ENCODE results near the gene GPR32. TPM values are rescaled to one million over a fixed set of nuclear protein-coding genes. Genes with fewer than 3 reads are reported as not detected.
"Not testable (repeated sequence)": the region's sequence is repeated elsewhere in the genome, so short reads cannot be mapped to it uniquely, and the experiment has no call there.

The GPR32 gene
- total and polyA plus RNA-seq, 4 donors, result not detected

DNA sequence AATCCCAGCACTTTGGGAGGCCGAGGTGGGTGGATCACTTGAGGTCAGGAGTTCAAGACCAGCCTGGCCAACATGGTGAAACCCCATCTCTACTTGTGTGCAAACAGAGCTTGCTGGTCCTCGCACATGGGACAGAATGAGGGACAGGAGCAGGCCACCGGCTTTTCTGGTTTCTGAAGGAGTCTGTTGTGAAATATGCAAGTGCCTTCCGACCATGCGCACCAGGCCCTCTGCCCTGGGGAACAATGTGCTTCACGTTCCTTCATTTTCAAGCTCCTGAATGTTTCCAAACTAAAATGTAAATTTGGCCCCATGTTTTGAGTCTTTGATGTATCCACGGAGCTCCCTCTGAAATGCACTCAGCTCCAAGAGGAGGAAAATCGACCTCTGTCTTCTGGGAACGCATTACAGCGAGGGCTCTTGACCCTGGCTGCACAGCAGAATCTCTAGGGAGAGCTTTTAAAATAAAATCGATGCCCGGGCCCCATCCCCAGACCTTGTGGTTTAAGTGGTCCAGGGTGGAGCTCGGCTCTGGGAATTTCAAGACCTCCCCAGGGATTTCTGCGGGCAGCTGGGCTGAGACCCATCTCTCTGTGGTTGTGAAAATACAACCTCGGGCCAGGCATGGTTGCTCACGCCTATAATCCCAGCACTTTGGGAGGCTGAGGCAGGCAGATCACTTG lies 10.6 kb downstream of the GPR32 start:
- no peaks in the 10 kb centered on the region for H3K4me1 ChIP-seq (ENCODE audit: control insufficient read depth in 1 of 2, insufficient read depth in 2 of 2, low read length in 2 of 2)
- H3K36me3 ChIP-seq (ENCODE audit: control insufficient read depth in 1 of 2, insufficient read depth in 2 of 2, low read length in 1 of 2), result no peaks in the 10 kb centered on the region
- intact Hi-C loops (cut with DNase I), result loop anchor here in 1 of 2 donors (5.0 kb wide), 1 partner anchor 424 kb away; no protein-coding TSS in a partner anchor
- DNase-seq (no peak), ATAC-seq (ENCODE audit: low FRiP score) (no peak)
- no peak overlapping the region for H3K4me3 ChIP-seq (ENCODE audit: low read length in 2 of 2)
- H3K9me3 ChIP-seq (ENCODE audit: control insufficient read depth, low read length), result no peaks in the 10 kb centered on the region
- H3K27ac ChIP-seq (ENCODE audit: low read depth in 1 of 2, low read length in 2 of 2), result no peak overlapping the region
- H3K27me3 ChIP-seq (ENCODE audit: control insufficient read depth in 1 of 2, insufficient read depth in 2 of 2, low read length in 1 of 2), result no peaks in the 10 kb centered on the region
- WGBS, 2 donors, result 49% methylated on average over 16 of the region's 16 CpGs

DNA sequence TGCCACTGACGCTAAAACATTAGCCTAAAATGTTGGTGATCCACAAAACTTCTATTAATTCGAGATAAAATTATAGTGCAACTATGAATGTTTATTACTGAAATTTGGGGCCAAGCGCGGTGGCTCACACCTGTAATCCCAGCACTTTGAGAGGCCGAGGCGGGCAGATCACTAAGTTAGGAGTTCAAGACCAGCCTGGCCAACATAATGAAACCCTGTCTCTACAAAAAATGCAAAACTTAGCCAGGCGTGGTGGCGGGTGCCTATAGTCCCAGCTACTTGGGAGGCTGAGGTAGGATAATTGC lies 13.5 kb downstream of the GPR32 start:
- not testable (repeated sequence) for ATAC-seq (ENCODE audit: low FRiP score); H3K4me3 ChIP-seq (ENCODE audit: low read length in 2 of 2); H3K27ac ChIP-seq (ENCODE audit: low read depth in 1 of 2, low read length in 2 of 2); H3K4me1 ChIP-seq (ENCODE audit: control insufficient read depth in 1 of 2, insufficient read depth in 2 of 2, low read length in 2 of 2); H3K27me3 ChIP-seq (ENCODE audit: control insufficient read depth in 1 of 2, insufficient read depth in 2 of 2, low read length in 1 of 2); H3K36me3 ChIP-seq (ENCODE audit: control insufficient read depth in 1 of 2, insufficient read depth in 2 of 2, low read length in 1 of 2); DNase-seq; H3K9me3 ChIP-seq (ENCODE audit: control insufficient read depth, low read length)
- 33 to 37% methylated on average over 8 of the region's 8 CpGs for WGBS, 2 donors
- intact Hi-C loops (cut with DNase I), result loop anchor here (1.0 to 5.0 kb wide), 2 partner anchors 426 kb away; no protein-coding TSS in a partner anchor

DNA sequence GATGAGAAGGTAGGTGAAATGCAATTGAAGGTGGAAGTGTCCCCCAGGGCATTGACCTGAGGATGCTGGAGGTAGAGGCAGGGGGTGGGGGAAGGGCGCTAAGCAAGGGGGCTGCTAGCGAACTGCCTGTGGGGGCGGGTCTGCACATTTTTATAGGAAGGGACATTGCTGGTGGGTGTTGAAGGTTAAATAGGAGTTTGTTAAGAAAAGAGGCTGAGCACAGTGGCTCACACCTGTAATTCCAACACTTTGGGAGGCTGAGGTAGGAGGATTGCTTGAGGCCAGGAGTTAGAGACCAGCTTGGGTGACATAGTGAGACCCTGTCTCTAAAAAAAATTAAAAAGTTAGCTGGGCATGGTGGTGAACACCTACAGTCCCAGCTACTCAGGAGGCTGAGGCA lies 14.4 kb downstream of the GPR32 start:
- H3K27ac ChIP-seq (ENCODE audit: low read depth in 1 of 2, low read length in 2 of 2), result no peak overlapping the region
- no peaks in the 10 kb centered on the region for H3K36me3 ChIP-seq (ENCODE audit: control insufficient read depth in 1 of 2, insufficient read depth in 2 of 2, low read length in 1 of 2)
- DNase-seq, result no peak
- no peak overlapping the region for H3K4me3 ChIP-seq (ENCODE audit: low read length in 2 of 2)
- intact Hi-C loops (cut with DNase I), result loop anchor here in 1 of 2 donors (5.0 kb wide), 1 partner anchor 427 kb away; no protein-coding TSS in a partner anchor
- 93 to 98% methylated on average over 3 of the region's 3 CpGs for WGBS, 2 donors
- H3K4me1 ChIP-seq (ENCODE audit: control insufficient read depth in 1 of 2, insufficient read depth in 2 of 2, low read length in 2 of 2), result no peaks in the 10 kb centered on the region
- no peaks in the 10 kb centered on the region for H3K9me3 ChIP-seq (ENCODE audit: control insufficient read depth, low read length)
- no peaks in the 10 kb centered on the region for H3K27me3 ChIP-seq (ENCODE audit: control insufficient read depth in 1 of 2, insufficient read depth in 2 of 2, low read length in 1 of 2)
- ATAC-seq (ENCODE audit: low FRiP score), result no peak

DNA sequence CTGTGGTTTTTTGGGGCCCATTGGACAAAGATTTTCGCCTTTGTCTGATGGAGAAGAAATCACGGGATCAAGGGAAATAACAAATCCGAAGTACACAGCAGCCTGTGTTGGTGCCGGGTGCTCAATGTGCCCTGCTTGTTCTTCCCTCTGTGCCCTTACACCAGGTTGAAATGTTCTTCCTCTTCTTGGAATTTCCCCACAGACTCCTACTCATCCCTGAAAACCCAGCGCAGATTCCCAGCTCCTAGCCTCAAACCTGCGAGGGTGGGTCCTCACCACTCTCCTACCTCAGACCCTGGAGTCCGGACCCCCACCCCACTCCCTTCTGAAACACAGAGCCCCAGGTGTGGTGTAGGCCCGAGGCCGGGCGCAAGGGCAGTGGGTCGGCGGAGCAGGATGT lies 15.1 kb downstream of the GPR32 start:
- intact Hi-C loops (cut with DNase I), result no loop called here
- 86 to 88% methylated on average over 12 of the region's 12 CpGs for WGBS, 2 donors

DNA sequence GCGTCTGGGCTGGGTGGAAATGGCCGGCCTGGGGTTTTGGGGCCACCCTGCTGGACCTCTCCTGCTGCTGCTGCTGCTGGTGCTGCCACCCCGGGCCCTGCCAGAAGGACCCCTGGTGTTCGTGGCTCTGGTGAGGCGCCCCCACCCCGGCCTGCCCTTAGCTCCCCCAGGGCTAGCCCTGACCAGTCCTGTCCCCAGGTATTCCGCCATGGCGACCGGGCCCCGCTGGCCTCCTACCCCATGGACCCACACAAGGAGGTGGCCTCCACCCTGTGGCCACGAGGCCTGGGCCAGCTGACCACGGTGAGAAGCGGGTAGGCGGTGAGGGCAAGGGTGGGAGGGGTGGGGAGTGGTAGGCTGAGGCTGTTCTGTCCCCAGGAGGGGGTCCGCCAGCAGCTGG lies 20.1 kb downstream of the GPR32 start, which contains the start of gene ACP4:
TSS of gene ACP4 (plus strand) at position 20 of the 400 bp plus-strand sequence. CDS start at position 20, 0 bp downstream.
- Histone ChIP-seq H3K36me3 (ENCODE audit: control insufficient read depth in 1 of 2, insufficient read depth in 2 of 2, low read length in 1 of 2) (no peaks in the 10 kb centered on the region), H3K27me3 (ENCODE audit: control insufficient read depth in 1 of 2, insufficient read depth in 2 of 2, low read length in 1 of 2) (no peaks in the 10 kb centered on the region), H3K9me3 (ENCODE audit: control insufficient read depth, low read length) (no peaks in the 10 kb centered on the region), H3K4me3 (ENCODE audit: low read length in 2 of 2) (no peak within 1 kb of the TSS), H3K27ac (ENCODE audit: low read depth in 1 of 2, low read length in 2 of 2) (no peak within 1 kb of the TSS), H3K4me1 (ENCODE audit: control insufficient read depth in 1 of 2, insufficient read depth in 2 of 2, low read length in 2 of 2) (no peaks in the 10 kb centered on the region)
- DNase-seq, result no peak
- WGBS, 2 donors, result 81 to 86% methylated on average over 15 of the region's 15 CpGs
- intact Hi-C loops (cut with DNase I), result no loop called here
- peak; percentile 46 for ATAC-seq (ENCODE audit: low FRiP score)

More for the DNA sequence above, 15.1 kb downstream of the GPR32 start:
- Histone ChIP-seq H3K4me3 (ENCODE audit: low read length in 2 of 2) (no peak overlapping the region), H3K27me3 (ENCODE audit: control insufficient read depth in 1 of 2, insufficient read depth in 2 of 2, low read length in 1 of 2) (no peaks in the 10 kb centered on the region), H3K9me3 (ENCODE audit: control insufficient read depth, low read length) (no peaks in the 10 kb centered on the region), H3K36me3 (ENCODE audit: control insufficient read depth in 1 of 2, insufficient read depth in 2 of 2, low read length in 1 of 2) (no peaks in the 10 kb centered on the region), H3K4me1 (ENCODE audit: control insufficient read depth in 1 of 2, insufficient read depth in 2 of 2, low read length in 2 of 2) (no peaks in the 10 kb centered on the region), H3K27ac (ENCODE audit: low read depth in 1 of 2, low read length in 2 of 2) (no peak overlapping the region)
- ATAC-seq (ENCODE audit: low FRiP score) (no peak), DNase-seq (no peak)

DNA sequence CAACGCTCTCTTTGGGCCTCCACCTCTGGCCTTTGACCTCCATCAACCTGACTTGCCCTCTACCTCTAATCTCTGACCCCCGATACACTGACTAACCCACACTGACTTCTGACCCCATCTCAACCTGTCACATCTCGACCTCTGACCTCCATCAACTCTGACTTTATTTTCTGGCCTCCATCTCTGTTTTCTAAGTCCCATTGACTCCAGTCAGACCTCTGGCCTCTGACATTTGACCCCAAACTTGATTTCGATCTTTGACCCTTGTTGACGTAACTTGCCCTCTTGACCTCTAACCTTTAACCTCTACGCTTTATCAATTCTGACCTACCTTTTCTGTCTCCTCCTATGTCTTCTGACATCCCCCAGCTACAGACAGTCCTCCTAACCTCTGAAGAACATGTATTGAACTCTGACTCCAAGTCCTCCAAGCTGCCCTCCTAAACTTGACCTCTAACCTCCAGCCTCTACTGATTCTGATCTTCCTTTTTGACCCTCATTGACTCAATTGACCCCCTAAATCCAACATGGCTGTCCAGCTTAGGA lies 20.7 kb downstream of the GPR32 start:
- intact Hi-C loops (cut with DNase I), result no loop called here

DNA sequence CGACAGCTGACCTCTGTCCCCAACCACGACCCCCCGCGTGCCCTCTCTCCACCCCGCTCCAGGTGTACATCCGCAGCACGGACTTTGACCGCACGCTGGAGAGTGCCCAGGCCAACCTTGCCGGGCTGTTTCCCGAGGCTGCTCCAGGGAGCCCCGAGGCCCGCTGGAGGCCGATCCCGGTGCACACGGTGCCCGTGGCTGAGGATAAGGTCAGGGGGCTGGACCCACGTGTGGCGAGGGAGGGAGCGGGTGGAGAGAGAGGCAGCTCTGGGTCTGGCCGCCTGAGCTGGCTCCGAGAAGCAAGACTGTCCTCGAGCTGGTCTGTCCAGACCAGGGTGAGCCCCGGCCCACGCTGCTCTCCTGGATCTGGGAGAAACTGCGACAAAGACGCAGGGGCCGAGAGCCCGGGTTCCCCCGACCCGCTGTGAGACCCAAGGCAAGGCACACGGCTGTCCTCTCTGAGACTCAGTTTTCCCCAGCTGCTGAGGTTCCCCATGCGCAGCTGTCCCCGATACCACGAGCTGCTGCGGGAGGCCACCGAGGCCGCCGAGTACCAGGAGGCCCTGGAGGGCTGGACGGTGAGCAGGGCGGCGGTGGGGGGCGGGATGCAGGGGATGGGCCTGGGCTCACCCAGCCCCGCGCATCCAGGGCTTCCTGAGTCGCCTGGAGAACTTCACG lies 21.5 kb downstream of the GPR32 start:
- Histone ChIP-seq H3K27ac (ENCODE audit: low read depth in 1 of 2, low read length in 2 of 2) (no peak overlapping the region), H3K4me1 (ENCODE audit: control insufficient read depth in 1 of 2, insufficient read depth in 2 of 2, low read length in 2 of 2) (no peaks in the 10 kb centered on the region), H3K27me3 (ENCODE audit: control insufficient read depth in 1 of 2, insufficient read depth in 2 of 2, low read length in 1 of 2) (no peaks in the 10 kb centered on the region), H3K4me3 (ENCODE audit: low read length in 2 of 2) (no peak overlapping the region), H3K36me3 (ENCODE audit: control insufficient read depth in 1 of 2, insufficient read depth in 2 of 2, low read length in 1 of 2) (no peaks in the 10 kb centered on the region), H3K9me3 (ENCODE audit: control insufficient read depth, low read length) (no peaks in the 10 kb centered on the region)
- DNase-seq, result no peak
- ATAC-seq (ENCODE audit: low FRiP score), result no peak
- WGBS, 2 donors, result 76 to 79% methylated on average over 47 of the region's 47 CpGs
- intact Hi-C loops (cut with DNase I), result no loop called here

More for the DNA sequence above, 20.7 kb downstream of the GPR32 start:
- Histone ChIP-seq H3K27ac (ENCODE audit: low read depth in 1 of 2, low read length in 2 of 2) (no peak overlapping the region), H3K36me3 (ENCODE audit: control insufficient read depth in 1 of 2, insufficient read depth in 2 of 2, low read length in 1 of 2) (no peaks in the 10 kb centered on the region), H3K27me3 (ENCODE audit: control insufficient read depth in 1 of 2, insufficient read depth in 2 of 2, low read length in 1 of 2) (no peaks in the 10 kb centered on the region), H3K4me1 (ENCODE audit: control insufficient read depth in 1 of 2, insufficient read depth in 2 of 2, low read length in 2 of 2) (no peaks in the 10 kb centered on the region), H3K9me3 (ENCODE audit: control insufficient read depth, low read length) (no peaks in the 10 kb centered on the region), H3K4me3 (ENCODE audit: low read length in 2 of 2) (no peak overlapping the region)
- DNase-seq, result no peak
- 83 to 88% methylated on average over 6 of the region's 6 CpGs for WGBS, 2 donors
- no peak for ATAC-seq (ENCODE audit: low FRiP score)

DNA sequence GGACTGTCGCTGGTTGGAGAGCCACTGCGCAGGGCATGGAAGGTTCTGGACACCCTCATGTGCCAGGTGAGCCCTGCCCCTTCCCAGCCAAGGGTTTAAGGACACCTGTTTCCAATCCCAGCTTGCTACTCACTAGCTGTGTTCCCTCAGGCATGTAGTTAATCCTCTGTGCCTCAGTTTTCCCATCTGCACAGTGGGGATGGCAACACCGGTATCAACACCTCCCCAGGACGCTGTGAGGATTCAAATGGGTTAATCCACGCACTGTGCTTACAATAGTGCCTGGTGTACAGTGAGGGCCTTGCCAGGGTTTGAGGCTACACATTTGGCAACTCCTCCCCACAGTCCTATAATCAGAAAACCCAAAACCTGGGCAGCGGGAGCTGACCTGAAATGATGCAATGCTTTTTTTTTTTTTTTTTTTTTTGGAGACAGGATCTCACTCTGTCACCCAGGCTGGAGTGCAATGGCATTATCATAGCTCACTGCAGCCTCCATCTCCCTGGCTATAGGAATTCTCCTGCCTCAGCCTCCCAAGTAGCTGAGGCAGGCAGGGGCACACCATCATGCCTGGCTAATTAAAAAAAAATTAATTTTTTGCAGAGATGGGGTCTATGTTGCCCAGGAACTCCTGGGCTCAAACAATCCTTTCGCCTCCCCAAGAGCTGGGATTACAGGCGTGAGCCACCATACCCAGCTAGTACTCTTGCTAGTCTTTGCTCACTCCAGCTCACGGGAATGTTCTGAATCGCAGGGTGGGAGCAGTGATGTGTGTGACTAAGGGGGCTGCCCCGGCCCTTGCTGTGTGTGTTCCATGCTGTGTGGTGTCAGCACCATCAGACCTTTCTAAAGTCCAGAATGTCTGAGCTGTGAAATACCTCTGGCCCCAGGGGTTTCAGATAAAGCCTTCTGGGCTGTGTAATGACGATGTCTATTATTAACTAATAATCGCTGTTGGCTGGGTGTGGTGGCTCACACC lies 22.3 kb downstream of the GPR32 start:
- H3K4me1 ChIP-seq (ENCODE audit: control insufficient read depth in 1 of 2, insufficient read depth in 2 of 2, low read length in 2 of 2), result no peaks in the 10 kb centered on the region
- intact Hi-C loops (cut with DNase I), result no loop called here
- H3K27ac ChIP-seq (ENCODE audit: low read depth in 1 of 2, low read length in 2 of 2), result no peak overlapping the region
- 82 to 86% methylated on average over 13 of the region's 13 CpGs for WGBS, 2 donors
- DNase-seq (no peak), ATAC-seq (ENCODE audit: low FRiP score) (no peak)
- H3K27me3 ChIP-seq (ENCODE audit: control insufficient read depth in 1 of 2, insufficient read depth in 2 of 2, low read length in 1 of 2), result no peaks in the 10 kb centered on the region
- H3K36me3 ChIP-seq (ENCODE audit: control insufficient read depth in 1 of 2, insufficient read depth in 2 of 2, low read length in 1 of 2), result no peaks in the 10 kb centered on the region
- H3K4me3 ChIP-seq (ENCODE audit: low read length in 2 of 2), result no peak overlapping the region
- no peaks in the 10 kb centered on the region for H3K9me3 ChIP-seq (ENCODE audit: control insufficient read depth, low read length)

Data from aorta (tissue), 5 donors.